ENCODE results near the gene CLDN6.

Gene CLDN6

GRCh38 chr16:3021449-3022207, 3.6 kb upstream of the CLDN6 start:
- no peaks in the 10 kb centered on the region for H3K9me3 ChIP-seq (ENCODE audit: insufficient read depth, low read depth, low read length)
- H3K79me1 ChIP-seq (ENCODE audit: low read length), result peaks cover 48% of the 10 kb centered on the region
- H3K14ac ChIP-seq (ENCODE audit: low read length), result peak overlapping the region; percentile 73
- H3K36me3 ChIP-seq (ENCODE audit: control insufficient read depth in 1 of 2, insufficient read depth in 2 of 2, low read length in 2 of 2), result peaks cover 24 to 27% of the 10 kb centered on the region in 2 experiments
- H3K79me2 ChIP-seq (ENCODE audit: control insufficient read depth, insufficient read depth, low read length, poor library complexity), result peaks cover 36% of the 10 kb centered on the region
- H2AFZ ChIP-seq (ENCODE audit: insufficient read depth, low read length, poor library complexity), result peak overlapping the region; percentile 33
- H3K18ac ChIP-seq (ENCODE audit: low read length), result peak overlapping the region; percentile 93
- H3K4me3 ChIP-seq (ENCODE audit: low read depth, low read length), result peak overlapping the region; percentile 92
- peak overlapping the region; percentile 90 for H4K8ac ChIP-seq (ENCODE audit: low read depth, low read length)
- peak overlapping the region; percentile 70 for H2BK12ac ChIP-seq (ENCODE audit: low read length)
- H3K9ac ChIP-seq (ENCODE audit: low read length), result peak overlapping the region; percentile 89
- peak overlapping the region; percentile 80 for H3K4me2 ChIP-seq (ENCODE audit: low read length)
- peak overlapping the region; percentile 95 for H2BK120ac ChIP-seq (ENCODE audit: insufficient read depth, low read length, poor library complexity)
- peak overlapping the region; percentile 98 for H2BK5ac ChIP-seq (ENCODE audit: low read depth, low read length, poor library complexity)
- peak; percentile 84 to 86 for DNase-seq
- peak overlapping the region; percentile 85 for H3K4ac ChIP-seq (ENCODE audit: low read depth, low read length)
- H2AK5ac ChIP-seq (ENCODE audit: low read length), result peak overlapping the region; percentile 16
- WGBS (ENCODE audit: extremely low coverage, insufficient coverage, insufficient read length), result no CpG with 5 or more reads among the region's 25 CpGs
- H3K27ac ChIP-seq (ENCODE audit: low read depth, low read length), result peak overlapping the region; percentile 100
- peak overlapping the region; percentile 34 for H4K12ac ChIP-seq (ENCODE audit: low read depth, low read length)
- peaks cover 17 to 18% of the 10 kb centered on the region in 2 experiments for H3K4me1 ChIP-seq (ENCODE audit: control insufficient read depth in 1 of 2, insufficient read depth in 2 of 2, low read length in 2 of 2)
- H3K27me3 ChIP-seq (ENCODE audit: insufficient read depth, low read length), result no peaks in the 10 kb centered on the region
- no peak overlapping the region for H3K23ac ChIP-seq (ENCODE audit: low read length)
- H4K91ac ChIP-seq (ENCODE audit: low read depth, low read length), result peak overlapping the region; percentile 95

- Histone ChIP-seq H3K9me3 (ENCODE audit: insufficient read depth, low read depth, low read length) (peaks cover under 1% of the 10 kb centered on the region), H3K4me3 (ENCODE audit: low read depth, low read length) (peak overlapping the region; percentile 92), H3K79me1 (ENCODE audit: low read length) (peaks cover 48% of the 10 kb centered on the region), H3K9ac (ENCODE audit: low read length) (peak overlapping the region; percentile 99), H4K12ac (ENCODE audit: low read depth, low read length) (peak overlapping the region; percentile 63), H2BK12ac (ENCODE audit: low read length) (no peak overlapping the region), H2AFZ (ENCODE audit: insufficient read depth, low read length, poor library complexity) (peak overlapping the region; percentile 59), H2BK5ac (ENCODE audit: low read depth, low read length, poor library complexity) (peak overlapping the region; percentile 99), H3K79me2 (ENCODE audit: control insufficient read depth, insufficient read depth, low read length, poor library complexity) (peaks cover 41% of the 10 kb centered on the region), H3K4me2 (ENCODE audit: low read length) (peak overlapping the region; percentile 80), H3K14ac (ENCODE audit: low read length) (peak overlapping the region; percentile 91), H2BK120ac (ENCODE audit: insufficient read depth, low read length, poor library complexity) (peak overlapping the region; percentile 93), H3K27ac (ENCODE audit: low read depth, low read length) (peak overlapping the region; percentile 100), H3K27me3 (ENCODE audit: insufficient read depth, low read length) (no peaks in the 10 kb centered on the region), H2AK5ac (ENCODE audit: low read length) (peak overlapping the region; percentile 92), H3K23ac (ENCODE audit: low read length) (no peak overlapping the region), H3K4ac (ENCODE audit: low read depth, low read length) (peak overlapping the region; percentile 95), H3K18ac (ENCODE audit: low read length) (peak overlapping the region; percentile 99), H3K4me1 (ENCODE audit: control insufficient read depth in 1 of 2, insufficient read depth in 2 of 2, low read length in 2 of 2) (peaks cover 17 to 24% of the 10 kb centered on the region in 2 experiments), H4K8ac (ENCODE audit: low read depth, low read length) (peak overlapping the region; percentile 75), H4K91ac (ENCODE audit: low read depth, low read length) (peak overlapping the region; percentile 98), H3K36me3 (ENCODE audit: control insufficient read depth in 1 of 2, insufficient read depth in 2 of 2, low read length in 2 of 2) (peaks cover 18 to 24% of the 10 kb centered on the region in 2 experiments)
- no CpG with 5 or more reads among the region's 57 CpGs for WGBS (ENCODE audit: extremely low coverage, insufficient coverage, insufficient read length)
- peak; percentile 64 to 68 for DNase-seq
These were observed 2.8 kb upstream of the CLDN6 start for GRCh38 chr16:3020604-3021448.

- peak within 1 kb of the TSS; percentile 98 for H4K91ac ChIP-seq (ENCODE audit: low read depth, low read length)
- H2BK120ac ChIP-seq (ENCODE audit: insufficient read depth, low read length, poor library complexity), result peak within 1 kb of the TSS; percentile 93
- peak within 1 kb of the TSS; percentile 75 for H4K8ac ChIP-seq (ENCODE audit: low read depth, low read length)
- peaks cover 17 to 27% of the 10 kb centered on the region in 2 experiments for H3K4me1 ChIP-seq (ENCODE audit: control insufficient read depth in 1 of 2, insufficient read depth in 2 of 2, low read length in 2 of 2)
- peak within 1 kb of the TSS; percentile 92 for H3K4me3 ChIP-seq (ENCODE audit: low read depth, low read length)
- H4K12ac ChIP-seq (ENCODE audit: low read depth, low read length), result peak within 1 kb of the TSS; percentile 63
- H3K27ac ChIP-seq (ENCODE audit: low read depth, low read length), result peak within 1 kb of the TSS; percentile 100
- peak within 1 kb of the TSS; percentile 99 for H3K9ac ChIP-seq (ENCODE audit: low read length)
- H3K4me2 ChIP-seq (ENCODE audit: low read length), result peak within 1 kb of the TSS; percentile 84
- H3K14ac ChIP-seq (ENCODE audit: low read length), result peak within 1 kb of the TSS; percentile 91
- DNase-seq, result peak; percentile 77 to 88
- peak within 1 kb of the TSS; percentile 92 for H2AK5ac ChIP-seq (ENCODE audit: low read length)
- H2BK12ac ChIP-seq (ENCODE audit: low read length), result peak within 1 kb of the TSS; percentile 85
- H2BK5ac ChIP-seq (ENCODE audit: low read depth, low read length, poor library complexity), result peak within 1 kb of the TSS; percentile 99
- H3K9me3 ChIP-seq (ENCODE audit: insufficient read depth, low read depth, low read length), result peaks cover 3% of the 10 kb centered on the region
- H3K27me3 ChIP-seq (ENCODE audit: insufficient read depth, low read length), result no peaks in the 10 kb centered on the region
- peaks cover 42% of the 10 kb centered on the region for H3K79me2 ChIP-seq (ENCODE audit: control insufficient read depth, insufficient read depth, low read length, poor library complexity)
- H3K18ac ChIP-seq (ENCODE audit: low read length), result peak within 1 kb of the TSS; percentile 99
- peak within 1 kb of the TSS; percentile 95 for H3K4ac ChIP-seq (ENCODE audit: low read depth, low read length)
- peaks cover 21 to 24% of the 10 kb centered on the region in 2 experiments for H3K36me3 ChIP-seq (ENCODE audit: control insufficient read depth in 1 of 2, insufficient read depth in 2 of 2, low read length in 2 of 2)
- peaks cover 48% of the 10 kb centered on the region for H3K79me1 ChIP-seq (ENCODE audit: low read length)
- no peak within 1 kb of the TSS for H3K23ac ChIP-seq (ENCODE audit: low read length)
- H2AFZ ChIP-seq (ENCODE audit: insufficient read depth, low read length, poor library complexity), result peak within 1 kb of the TSS; percentile 59
- no CpG with 5 or more reads among the region's 49 CpGs for WGBS (ENCODE audit: extremely low coverage, insufficient coverage, insufficient read length)
These were observed 2.2 kb upstream of the CLDN6 start, which contains the start of gene TNFRSF12A for GRCh38 chr16:3020247-3020603. TSS of gene TNFRSF12A (plus strand) at chr16:3020368. CDS start at chr16:3020398, 30 bp downstream.

GRCh38 chr16:3019594-3020246, 1.7 kb upstream of the CLDN6 start:
- DNase-seq, result no peak
- no CpG with 5 or more reads among the region's 40 CpGs for WGBS (ENCODE audit: extremely low coverage, insufficient coverage, insufficient read length)
- H3K4me2 ChIP-seq (ENCODE audit: low read length), result peak overlapping the region; percentile 84

More at GRCh38 chr16:3019594-3020246, 1.7 kb upstream of the CLDN6 start:
- Histone ChIP-seq H3K4ac (ENCODE audit: low read depth, low read length) (peak overlapping the region; percentile 82), H2AK5ac (ENCODE audit: low read length) (peak overlapping the region; percentile 49), H2BK120ac (ENCODE audit: insufficient read depth, low read length, poor library complexity) (peak overlapping the region; percentile 35), H3K79me1 (ENCODE audit: low read length) (peaks cover 48% of the 10 kb centered on the region), H2AFZ (ENCODE audit: insufficient read depth, low read length, poor library complexity) (peak overlapping the region; percentile 47), H3K9ac (ENCODE audit: low read length) (peak overlapping the region; percentile 71), H3K79me2 (ENCODE audit: control insufficient read depth, insufficient read depth, low read length, poor library complexity) (peaks cover 42% of the 10 kb centered on the region), H3K9me3 (ENCODE audit: insufficient read depth, low read depth, low read length) (peaks cover 3% of the 10 kb centered on the region), H2BK5ac (ENCODE audit: low read depth, low read length, poor library complexity) (peak overlapping the region; percentile 29), H2BK12ac (ENCODE audit: low read length) (peak overlapping the region; percentile 85), H4K12ac (ENCODE audit: low read depth, low read length) (no peak overlapping the region), H3K4me1 (ENCODE audit: control insufficient read depth in 1 of 2, insufficient read depth in 2 of 2, low read length in 2 of 2) (peaks cover 18 to 29% of the 10 kb centered on the region in 2 experiments), H3K4me3 (ENCODE audit: low read depth, low read length) (peak overlapping the region; percentile 52), H3K27me3 (ENCODE audit: insufficient read depth, low read length) (no peaks in the 10 kb centered on the region), H3K14ac (ENCODE audit: low read length) (no peak overlapping the region), H3K27ac (ENCODE audit: low read depth, low read length) (no peak overlapping the region), H4K91ac (ENCODE audit: low read depth, low read length) (peak overlapping the region; percentile 39), H3K18ac (ENCODE audit: low read length) (no peak overlapping the region), H3K36me3 (ENCODE audit: control insufficient read depth in 1 of 2, insufficient read depth in 2 of 2, low read length in 2 of 2) (peaks cover 25 to 29% of the 10 kb centered on the region in 2 experiments), H4K8ac (ENCODE audit: low read depth, low read length) (peak overlapping the region; percentile 61), H3K23ac (ENCODE audit: low read length) (no peak overlapping the region)
